Body of pancreas (tissue), 4 donors: ENCODE results near the gene TGFBRAP1.

ENCODE experiments used
- CTCF ChIP-seq, 7 experiments: fragments of 450-650 bp in 4 of 7; fragments of 200-600 bp in 3 of 7; sonication (generic) in 3 of 7; IDR thresholded peaks; one replicate each; pipeline ENCODE4 v1.5.1; 2016 to 2019; ENCODE audit warnings: antibody characterized with exemption in 7 of 7
- POLR2A ChIP-seq, 3 donors: fragments of 450-650 bp; IDR thresholded peaks; one replicate each; pipeline ENCODE4 v1.6.1; 2016; ENCODE audit warnings: antibody characterized with exemption in 3 of 3, mild to moderate bottlenecking in 2 of 3

- TF ChIP-seq POLR2A (IDR thresholded peaks at IDR 0.05) = no peak
- no peak for TF ChIP-seq CTCF (IDR thresholded peaks at IDR 0.05)
These were observed 14.2 kb downstream of the TGFBRAP1 start for GRCh38 chr2:105315314-105315713.
